K562 (cell line): ENCODE data around the gene TRABD. TPM values are rescaled to one million over a fixed set of nuclear protein-coding genes. Genes with fewer than 3 reads are reported as not detected.

ENCODE experiments used
- ATAC-seq: fragments of 200-7000 bp; cut with Tn5 transposase; 3 replicates; pipeline ENCODE4 v1.9.1; 2020; ENCODE audit warnings: moderate library complexity
- BruUV-seq: library from RNA; stranded (reverse); fragments of 400-500 nt; replicated peaks from 2 replicates; lab custom pipeline; 2021; lab: Mats Ljungman, UMichigan
- CTCF ChIA-PET: fragments of 300-600 bp; formaldehyde crosslinking; extraction: SDS; loops from one replicate; lab custom pipeline; 2021; ENCODE audit warnings: low intra/inter-chr PET ratio; lab: Yijun Ruan, JAX
- POLR2A ChIA-PET: fragments of 300-600, 350-650 bp; sonication (Branson Sonifier 250); formaldehyde crosslinking; extraction: SDS; loops from one replicate; lab custom pipeline; 2021; ENCODE audit warnings: antibody characterized with exemption, inconsistent platforms; lab: Yijun Ruan, JAX
- DNase-seq, 4 experiments: peaks; one replicate each; pipeline versions ENCODE4 v3.0.0 to v3.0.0-alpha.2; 2011 to 2018; ENCODE audit warnings: low spot score in 3 of 4, mixed read lengths in 3 of 4; ENCODE audit errors: extremely low read depth in 1 of 4
- FAIRE-seq: peaks from 2 replicates; lab custom pipeline; 2011; peaks lifted over from hg19 to GRCh38; lab: Jason Lieb, UNC
- H2AFZ ChIP-seq: 2 replicates; pipeline ENCODE4 v1.6.0; 2011; ENCODE audit warnings: low read depth, low read length, control low read depth, inconsistent platforms
- H3K27ac ChIP-seq: fragments of 200-600 bp; 3 replicates; pipeline ENCODE4 v1.8.0; 2011; ENCODE audit warnings: low read depth, mild to moderate bottlenecking, control low read depth, inconsistent platforms, low read length, moderate library complexity, mixed read lengths; ENCODE audit errors: extremely low read depth
- H3K27me3 ChIP-seq, 2 experiments: fragments of 300-600 bp in 1 of 2; 2 replicates in 1 of 2; 3 replicates in 1 of 2; pipeline versions ENCODE4 v1.6.0 to v1.8.0; 2011; ENCODE audit warnings: inconsistent platforms in 2 of 2, low read length in 2 of 2, mild to moderate bottlenecking in 1 of 2, mixed read lengths in 1 of 2, moderate library complexity in 1 of 2; ENCODE audit not compliant: control insufficient read depth in 2 of 2, insufficient read depth in 2 of 2
- H3K36me3 ChIP-seq: fragments of 300-600 bp; 3 replicates; pipeline ENCODE4 v1.8.0; 2011; ENCODE audit warnings: mild to moderate bottlenecking, low read length, inconsistent platforms; ENCODE audit not compliant: control insufficient read depth, insufficient read depth
- H3K4me1 ChIP-seq, 2 experiments: fragments of 200-600 bp in 1 of 2; replicated peaks in 1 of 2; 2 replicates in 1 of 2; 3 replicates in 1 of 2; pipeline versions ENCODE4 v1.5.1 to v1.8.0; 2011; ENCODE audit warnings: inconsistent platforms in 2 of 2, low read length in 2 of 2, mild to moderate bottlenecking in 1 of 2, mixed read lengths in 1 of 2, moderate library complexity in 1 of 2; ENCODE audit not compliant: control insufficient read depth in 2 of 2, insufficient read depth in 2 of 2
- H3K4me2 ChIP-seq: 2 replicates; pipeline ENCODE4 v1.6.1; 2011; ENCODE audit warnings: low read length, control low read depth, inconsistent platforms, mixed read lengths; ENCODE audit not compliant: insufficient read depth
- H3K4me3 ChIP-seq: fragments of 200-600 bp; sonication (generic), shearing (Covaris generic); 2 replicates; pipeline ENCODE4 v1.5.1; 2016; ENCODE audit warnings: control low read depth, inconsistent platforms
- H3K79me2 ChIP-seq: fragments of 200-600 bp; 3 replicates; pipeline ENCODE4 v1.8.0; 2011; ENCODE audit warnings: low read length, inconsistent platforms; ENCODE audit not compliant: control insufficient read depth, insufficient read depth
- H3K9ac ChIP-seq, 2 experiments: 2 replicates each; pipeline versions ENCODE4 v1.6.0 to v1.6.1; 2011; ENCODE audit warnings: low read depth in 2 of 2, low read length in 2 of 2, control low read depth in 1 of 2, inconsistent platforms in 1 of 2, mild to moderate bottlenecking in 1 of 2, mixed read lengths in 1 of 2; ENCODE audit not compliant: insufficient read depth in 1 of 2
- H3K9me1 ChIP-seq: one replicate; pipeline ENCODE4 v1.6.0; 2011; ENCODE audit warnings: inconsistent platforms, mild to moderate bottlenecking, low read length, moderate library complexity; ENCODE audit not compliant: control insufficient read depth, insufficient read depth
- H3K9me3 ChIP-seq: replicated peaks from 2 replicates; pipeline ENCODE4 v1.5.1; 2011; ENCODE audit warnings: low read depth, low read length, inconsistent platforms; ENCODE audit not compliant: control insufficient read depth, insufficient read depth
- H4K20me1 ChIP-seq: replicated peaks from 2 replicates; pipeline ENCODE4 v1.6.1; 2011; ENCODE audit warnings: low read length, inconsistent platforms, mixed read lengths; ENCODE audit not compliant: control insufficient read depth, insufficient read depth
- FIP1L1 ChIP-seq: fragments of 200-400 bp; formaldehyde crosslinking; IDR thresholded peaks from 2 replicates; pipeline ENCODE4 v1.6.1; 2018; ENCODE audit warnings: mild to moderate bottlenecking, low read depth, low read length; ENCODE audit not compliant: poor library complexity, severe bottlenecking
- FOXK1 ChIP-seq: sonication (generic); formaldehyde crosslinking; IDR thresholded peaks from 2 replicates; pipeline ENCODE4 v1.8.0; 2022; ENCODE audit warnings: missing genetic modification reagents, mild to moderate bottlenecking, borderline replicate concordance
- POLR2B ChIP-seq: fragments of 450-650 bp; IDR thresholded peaks from 2 replicates; pipeline ENCODE4 v1.6.1; 2018; ENCODE audit warnings: low read depth; ENCODE audit not compliant: partially characterized antibody
- POLR2G ChIP-seq: fragments of 200-400 bp; formaldehyde crosslinking; IDR thresholded peaks from 2 replicates; pipeline ENCODE4 v1.6.1; 2017; ENCODE audit warnings: low read depth, mild to moderate bottlenecking, antibody characterized with exemption, low read length, moderate library complexity
- WGBS: fragments of 100-300 bp; shearing (Covaris generic); methylation state at CpG from one replicate; pipeline ENCODE4 v1.1.6; 2016; ENCODE audit warnings: low coverage, mixed read lengths; ENCODE audit not compliant: insufficient coverage; ENCODE audit errors: missing lambda C conversion rate; 5-methylcytosine and 5-hydroxymethylcytosine counted together
- in situ Hi-C: fragments of 300-500 bp; cut with MboI; formaldehyde crosslinking; loops from 4 replicates; pipeline ENCODE4 v1.15.0; 2018; ENCODE audit warnings: inconsistent platforms, mixed read lengths
- intact Hi-C: fragments of 100-400 bp; cut with micrococcal nuclease; formaldehyde crosslinking; loops from 2 replicates; pipeline ENCODE4 v1.14.2; 2022
- polyA plus RNA-seq, 8 experiments: library from polyadenylated mRNA; depleted of rRNA in 4 of 8; stranded (reverse) in 5 of 8; unstranded in 3 of 8; fragments of >200 nt; fragmentation: Nextera tagmentation in 2 of 8; fragmentation: Illumina TruSeq in 1 of 8; extraction: Ambion mirVana in 2 of 8; extraction: Trizol in 1 of 8; gene quantifications; 2 replicates each; pipeline versions ENCODE4 v1.2.1 to v1.2.3, GENCODE V29; 2011 to 2014; ENCODE audit warnings: inconsistent platforms in 1 of 8, missing spikeins in 1 of 8
- total RNA-seq, 7 experiments: library from RNA; depleted of rRNA in 6 of 7; stranded (reverse); fragments of >200 nt in 6 of 7; fragmentation: Illumina TruSeq in 2 of 7; extraction: Trizol in 2 of 7; gene quantifications; 2 replicates each; pipeline versions ENCODE4 v1.2.1 to v1.2.3, GENCODE V29; 2011 to 2021; ENCODE audit warnings: low replicate concordance in 1 of 7
- TF ChIP-seq, protein P1 (sequence below), 3 experiments: fragments of 200-800 bp in 1 of 3; sonication (Bioruptor generic) in 1 of 3; sonication (generic) in 1 of 3; formaldehyde crosslinking in 1 of 3; IDR thresholded peaks; 2 replicates each; pipeline versions ENCODE4 v1.6.1 to v1.8.0; 2016 to 2022; ENCODE audit warnings: mild to moderate bottlenecking in 2 of 3, missing compliant biosample characterization in 2 of 3, missing genetic modification characterization in 2 of 3, missing genetic modification reagents in 1 of 3

Gene TRABD
- total and polyA plus RNA-seq, 9 of the 15 experiments (the other 6 are each of a cell fraction or from before 2014, with no cell fraction given) = 0.08 to 62.9 (median 14.0) TPM

GRCh38 chr22:50208939-50209892, 23.5 kb downstream of the TRABD start:
- Histone ChIP-seq H4K20me1 (0 out of 2 replicates have a peak, but pooled peaks cover 3% of the 10 kb centered on the region), H3K36me3 (peaks cover 55% of the 10 kb centered on the region), H3K27me3 (no peaks in the 10 kb centered on the region), H3K27ac (no peak overlapping the region), H3K4me3 (no peak overlapping the region), H3K4me2 (no peak overlapping the region), H2AFZ (no peak overlapping the region), H3K9me1 (no peaks in the 10 kb centered on the region), H3K9ac (no peak overlapping the region; a peak in 1 of 4 replicates), H3K79me2 (peaks cover 4% of the 10 kb centered on the region; the same call in 1 of the 3 replicates), H3K4me1 (peaks cover 0 to 37% of the 10 kb centered on the region in 2 experiments; a peak in 2 of 5 replicates)
- WGBS = 78% methylated on average over 10 of the region's 31 CpGs
- no peak for DNase-seq
- FAIRE-seq = no peak
- intact Hi-C loops = loop anchor here (1.0 kb wide), 1 partner anchor 60 kb away; no protein-coding TSS in a partner anchor
- TF ChIP-seq POLR2B (no peak), FOXK1 (CRISPR knock-in tag) (no peak), POLR2G (peak; percentile 47), FIP1L1 (peak; percentile 26)
- TF ChIP-seq, protein P1, sequence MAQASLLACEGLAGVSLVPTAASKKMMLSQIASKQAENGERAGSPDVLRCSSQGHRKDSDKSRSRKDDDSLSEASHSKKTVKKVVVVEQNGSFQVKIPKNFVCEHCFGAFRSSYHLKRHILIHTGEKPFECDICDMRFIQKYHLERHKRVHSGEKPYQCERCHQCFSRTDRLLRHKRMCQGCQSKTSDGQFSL (CRISPR knock-in tag; IDR thresholded peaks at IDR 0.05) = peak; percentile 56; the same call in 1 of the 2 replicates
- TF ChIP-seq, protein P1 (tag; IDR thresholded peaks at IDR 0.05) = peak in 1 of 2 experiments; percentile 45; a peak in 1 of 4 replicates
- TF ChIP-seq, all 486 proteins: peak for 3
- no TSS peak for BruUV-seq
- ChIA-PET CTCF (interaction anchor here (1.9 to 2.4 kb wide), 2 partner anchors 60 to 63 kb away, joined by 10 to 12 read pairs; no protein-coding TSS in a partner anchor), POLR2A (interaction anchor here (0.7 kb wide), 1 partner anchor 33 kb away, joined by 4 read pairs; no protein-coding TSS in a partner anchor)
- 0 out of 2 replicates have a peak, but pooled peaks cover 2% of the 10 kb centered on the region for H3K9me3 ChIP-seq
- peak; percentile 37 for ATAC-seq
- in situ Hi-C loops = no loop called here
